Mesendoderm (in vitro differentiated cells): Measurements from ENCODE around the gene PCA3.

Experiments used
- DNase-seq: peaks from one replicate; pipeline ENCODE4 v3.0.0; 2013
- H2AK5ac ChIP-seq: 2 replicates; pipeline ENCODE4 v1.6.1; 2013; ENCODE audit warnings: low read length, inconsistent platforms
- H2BK120ac ChIP-seq: 2 replicates; pipeline ENCODE4 v1.6.1; 2013; ENCODE audit warnings: low read depth, mild to moderate bottlenecking, low read length, moderate library complexity, mixed read lengths
- H2BK15ac ChIP-seq: replicated peaks from 2 replicates; pipeline ENCODE4 v1.6.1; 2013; ENCODE audit warnings: low read depth, mild to moderate bottlenecking, moderate library complexity
- H2BK5ac ChIP-seq: 2 replicates; pipeline ENCODE4 v1.6.1; 2013; ENCODE audit warnings: low read length, inconsistent platforms
- H3K18ac ChIP-seq: 2 replicates; pipeline ENCODE4 v1.6.1; 2013; ENCODE audit warnings: mild to moderate bottlenecking, low read length, mixed read lengths
- H3K23ac ChIP-seq: one replicate; pipeline ENCODE4 v1.6.1; 2013; ENCODE audit warnings: low read length
- H3K27ac ChIP-seq: 2 replicates; pipeline ENCODE4 v1.5.1; 2013; ENCODE audit warnings: low read depth, mild to moderate bottlenecking, inconsistent platforms, low read length, moderate library complexity
- H3K27me3 ChIP-seq: 2 replicates; pipeline ENCODE4 v1.6.1; 2013; ENCODE audit warnings: low read length, control low read depth, mild to moderate bottlenecking, inconsistent platforms; ENCODE audit not compliant: insufficient read depth, poor library complexity
- H3K36me3 ChIP-seq: 2 replicates; pipeline ENCODE4 v1.6.1; 2013; ENCODE audit warnings: low read length, inconsistent platforms; ENCODE audit not compliant: control insufficient read depth, insufficient read depth
- H3K4ac ChIP-seq: one replicate; pipeline ENCODE4 v1.6.1; 2013; ENCODE audit warnings: low read depth, mild to moderate bottlenecking, low read length, moderate library complexity
- H3K4me1 ChIP-seq: 2 replicates; pipeline ENCODE4 v1.6.1; 2013; ENCODE audit warnings: low read depth, low read length, inconsistent platforms; ENCODE audit not compliant: control insufficient read depth
- H3K4me2 ChIP-seq: 2 replicates; pipeline ENCODE4 v1.6.1; 2013; ENCODE audit warnings: low read length
- H3K4me3 ChIP-seq: 2 replicates; pipeline ENCODE4 v1.5.1; 2013; ENCODE audit warnings: mild to moderate bottlenecking, low read length
- H3K56ac ChIP-seq: one replicate; pipeline ENCODE4 v1.6.1; 2013; ENCODE audit warnings: low read length
- H3K79me1 ChIP-seq: 2 replicates; pipeline ENCODE4 v1.6.1; 2013; ENCODE audit warnings: low read length, inconsistent platforms
- H3K79me2 ChIP-seq: 2 replicates; pipeline ENCODE4 v1.6.1; 2013; ENCODE audit warnings: mild to moderate bottlenecking, low read length; ENCODE audit not compliant: control insufficient read depth, insufficient read depth
- H3K9ac ChIP-seq: 2 replicates; pipeline ENCODE4 v1.6.1; 2013; ENCODE audit warnings: low read length, inconsistent platforms
- H4K5ac ChIP-seq: one replicate; pipeline ENCODE4 v1.6.1; 2013; ENCODE audit warnings: low read length
- H4K8ac ChIP-seq: one replicate; pipeline ENCODE4 v1.6.1; 2013; ENCODE audit warnings: low read depth, mild to moderate bottlenecking, control low read depth, low read length, moderate library complexity
- WGBS: extraction: QIAGEN DNeasy Blood & Tissue Kit; methylation state at CpG from one replicate; pipeline ENCODE4 v1.1.7; 2013; ENCODE audit warnings: low lambda C conversion rate, missing lambda C conversion rate; ENCODE audit not compliant: insufficient coverage; ENCODE audit errors: extremely low coverage; 5-methylcytosine and 5-hydroxymethylcytosine counted together

Gene PCA3

DNA sequence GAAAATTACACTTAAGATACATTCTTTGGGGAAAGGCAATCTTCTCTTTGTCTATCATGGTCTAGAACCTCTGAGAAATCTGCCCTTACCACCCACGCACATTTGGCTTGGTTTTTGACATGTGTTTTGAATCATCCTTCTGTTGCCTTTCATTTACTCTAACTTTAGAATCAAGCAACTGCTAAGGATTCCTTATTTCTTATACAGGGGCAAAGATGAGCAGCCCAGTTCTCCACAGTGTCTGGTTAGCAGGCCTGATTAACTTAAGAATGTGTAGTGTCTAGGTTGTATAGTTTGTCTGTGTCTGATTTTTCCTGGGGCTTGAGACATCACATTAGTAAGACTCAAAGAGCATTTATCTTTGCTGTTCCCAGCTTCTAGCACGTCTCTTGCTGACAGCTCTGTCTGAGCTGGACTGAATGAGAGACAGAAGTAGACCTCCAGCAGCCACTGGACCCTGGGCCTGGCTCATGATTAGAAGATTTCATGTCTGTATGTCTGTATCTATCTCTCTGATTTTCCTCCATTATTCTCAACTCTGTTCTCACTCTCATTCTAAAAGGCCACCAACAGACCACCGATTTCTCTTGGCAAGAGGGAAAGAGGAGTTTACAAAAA lies 31.8 kb upstream of the PCA3 start:
- Histone ChIP-seq H3K27me3 (no peaks in the 10 kb centered on the region), H3K36me3 (no peaks in the 10 kb centered on the region), H2BK5ac (no peak overlapping the region), H2BK15ac (no peak overlapping the region), H4K5ac (no peak overlapping the region), H4K8ac (no peak overlapping the region), H3K9ac (no peak overlapping the region), H3K27ac (no peak overlapping the region), H3K56ac (no peak overlapping the region), H3K79me1 (no peaks in the 10 kb centered on the region), H3K4ac (no peak overlapping the region), H3K4me3 (no peak overlapping the region), H3K79me2 (no peaks in the 10 kb centered on the region), H3K4me1 (no peaks in the 10 kb centered on the region), H3K23ac (no peak overlapping the region), H2AK5ac (no peak overlapping the region), H3K4me2 (no peak overlapping the region), H3K18ac (no peak overlapping the region), H2BK120ac (no peak overlapping the region)
- no peak for DNase-seq
- WGBS: no CpG with 5 or more reads among the region's 3 CpGs

DNA sequence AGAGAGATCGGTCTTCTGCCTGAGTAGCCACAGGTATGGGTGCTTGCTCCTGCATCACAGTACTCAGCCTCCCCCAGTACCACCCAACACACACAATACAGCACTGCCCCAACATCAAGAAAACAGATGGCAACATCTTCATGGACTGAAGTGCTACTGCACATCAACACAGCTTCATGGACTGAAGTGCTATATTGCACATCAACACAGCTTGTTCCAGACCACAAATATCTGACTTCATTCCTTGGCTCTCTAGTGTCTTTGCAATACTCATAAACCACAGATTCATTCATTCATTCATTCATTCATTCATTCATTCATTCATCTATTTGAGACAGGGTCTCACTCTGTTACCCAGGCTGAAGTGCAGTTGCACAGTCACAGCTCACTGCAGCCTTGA lies 31.1 kb upstream of the PCA3 start:
- H3K23ac ChIP-seq: no peak overlapping the region
- no peaks in the 10 kb centered on the region for H3K79me2 ChIP-seq
- WGBS: no CpG with 5 or more reads among the region's 1 CpG

DNA sequence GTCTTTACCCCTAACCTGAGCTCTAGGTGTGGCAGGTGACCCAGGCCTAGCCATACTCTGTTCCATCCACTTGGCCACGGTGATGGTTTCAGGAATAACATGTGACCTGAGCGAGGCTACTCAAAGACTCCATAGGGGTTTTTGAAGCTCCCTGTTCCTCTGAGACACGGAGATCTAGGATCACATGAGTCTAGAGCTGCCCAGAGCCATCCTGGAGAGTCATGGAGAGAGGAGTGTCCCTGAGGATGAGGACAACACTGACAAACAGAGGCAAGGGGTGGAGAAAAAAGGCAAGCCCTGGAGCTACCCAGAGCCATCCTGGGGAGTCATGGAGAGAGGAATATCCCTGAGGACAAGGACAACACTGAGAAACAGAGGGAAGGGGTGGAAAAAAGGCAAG lies 29.5 kb upstream of the PCA3 start:
- no peaks in the 10 kb centered on the region for H3K4me1 ChIP-seq
- no peaks in the 10 kb centered on the region for H3K79me1 ChIP-seq
- no peak overlapping the region for H2BK120ac ChIP-seq
- no peak overlapping the region for H4K8ac ChIP-seq
- no peaks in the 10 kb centered on the region for H3K27me3 ChIP-seq
- no peak overlapping the region for H3K4ac ChIP-seq
- no peak overlapping the region for H3K18ac ChIP-seq
- H3K4me2 ChIP-seq: no peak overlapping the region
- no CpG with 5 or more reads among the region's 3 CpGs for WGBS
- H3K23ac ChIP-seq: no peak overlapping the region
- no peak overlapping the region for H4K5ac ChIP-seq
- no peak for DNase-seq
- H3K79me2 ChIP-seq: no peaks in the 10 kb centered on the region
- H3K27ac ChIP-seq: no peak overlapping the region
- no peak overlapping the region for H2BK15ac ChIP-seq
- H3K4me3 ChIP-seq: no peak overlapping the region
- H3K36me3 ChIP-seq: no peaks in the 10 kb centered on the region
- no peak overlapping the region for H3K9ac ChIP-seq
- no peak overlapping the region for H2AK5ac ChIP-seq
- no peak overlapping the region for H3K56ac ChIP-seq
- H2BK5ac ChIP-seq: no peak overlapping the region

More for the DNA sequence above, 31.1 kb upstream of the PCA3 start:
- no peak overlapping the region for H3K4ac ChIP-seq
- H3K79me1 ChIP-seq: no peaks in the 10 kb centered on the region
- no peaks in the 10 kb centered on the region for H3K36me3 ChIP-seq
- no peak overlapping the region for H3K9ac ChIP-seq
- H2AK5ac ChIP-seq: no peak overlapping the region
- H2BK120ac ChIP-seq: no peak overlapping the region
- H4K8ac ChIP-seq: no peak overlapping the region
- no peak overlapping the region for H3K4me3 ChIP-seq
- H3K4me1 ChIP-seq: no peaks in the 10 kb centered on the region
- no peaks in the 10 kb centered on the region for H3K27me3 ChIP-seq
- no peak overlapping the region for H3K27ac ChIP-seq
- no peak overlapping the region for H2BK15ac ChIP-seq
- no peak overlapping the region for H4K5ac ChIP-seq
- H3K18ac ChIP-seq: no peak overlapping the region
- no peak overlapping the region for H3K56ac ChIP-seq
- no peak overlapping the region for H2BK5ac ChIP-seq
- no peak for DNase-seq
- no peak overlapping the region for H3K4me2 ChIP-seq

DNA sequence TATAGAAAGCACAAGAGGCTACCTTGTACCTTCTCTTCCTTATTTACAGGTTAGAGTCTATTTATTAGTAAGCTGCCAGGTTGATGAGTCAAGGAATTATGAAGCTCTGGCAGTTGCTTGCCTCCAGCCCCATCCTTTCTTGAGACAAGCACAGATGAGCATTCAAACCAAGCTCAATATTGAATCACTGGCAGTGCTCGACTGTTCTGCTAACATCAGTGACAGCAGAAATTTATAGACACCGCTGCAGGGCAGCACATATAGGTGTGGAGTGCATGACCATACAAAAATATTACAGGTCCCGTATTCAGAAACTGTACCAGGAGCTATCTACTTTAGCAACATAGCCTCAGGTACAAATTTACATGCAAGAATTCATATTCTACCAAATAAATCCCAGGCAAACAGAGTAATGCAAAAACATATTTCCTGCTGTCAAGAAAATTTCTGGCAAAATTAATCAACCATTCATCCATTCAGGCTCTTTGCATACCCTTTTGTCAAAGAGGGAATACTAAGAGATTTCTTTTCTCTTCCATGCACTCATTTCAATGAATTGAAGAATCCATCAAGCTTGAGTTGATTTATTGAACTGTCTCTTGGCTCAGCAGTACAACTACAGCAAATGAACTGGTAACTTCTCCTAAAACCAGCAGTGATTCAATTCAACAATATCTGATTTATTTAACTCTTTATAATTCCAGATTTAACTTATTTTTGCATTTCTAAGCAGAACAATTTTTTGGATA lies 26.9 kb upstream of the PCA3 start:
- Histone ChIP-seq H3K23ac (no peak overlapping the region), H3K79me1 (no peaks in the 10 kb centered on the region), H2BK5ac (no peak overlapping the region), H3K4ac (no peak overlapping the region), H2BK120ac (no peak overlapping the region), H2BK15ac (no peak overlapping the region), H3K56ac (no peak overlapping the region), H2AK5ac (no peak overlapping the region), H3K4me3 (no peak overlapping the region), H3K9ac (no peak overlapping the region), H3K36me3 (no peaks in the 10 kb centered on the region), H3K27ac (no peak overlapping the region), H3K79me2 (no peaks in the 10 kb centered on the region), H3K4me1 (no peaks in the 10 kb centered on the region), H4K5ac (no peak overlapping the region), H3K18ac (no peak overlapping the region), H4K8ac (no peak overlapping the region), H3K4me2 (no peak overlapping the region), H3K27me3 (no peaks in the 10 kb centered on the region)
- WGBS: no CpG with 5 or more reads among the region's 3 CpGs
- no peak for DNase-seq

DNA sequence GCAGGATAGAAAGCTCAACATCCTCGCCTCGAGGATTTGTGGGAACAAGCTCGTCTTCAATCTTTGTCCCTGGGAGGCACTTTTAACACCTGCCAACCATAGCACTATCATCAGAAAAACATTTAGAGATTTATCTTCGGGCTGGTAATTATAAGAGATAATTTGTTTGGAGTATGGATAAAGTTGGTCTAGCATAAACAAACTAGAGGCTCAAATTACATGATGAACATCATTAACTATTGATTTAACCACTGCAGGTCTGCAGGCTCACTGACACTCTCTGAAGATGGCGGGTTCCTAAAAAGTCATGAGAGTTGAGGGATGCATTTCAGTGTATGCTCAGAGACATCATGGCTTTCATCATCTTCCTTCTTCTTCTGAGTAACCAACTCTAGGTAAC lies 25.8 kb upstream of the PCA3 start:
- Histone ChIP-seq H3K4me3 (no peak overlapping the region), H3K4me2 (no peak overlapping the region), H3K4me1 (no peaks in the 10 kb centered on the region), H3K79me1 (no peaks in the 10 kb centered on the region), H3K23ac (no peak overlapping the region), H2AK5ac (no peak overlapping the region), H3K18ac (no peak overlapping the region), H3K36me3 (no peaks in the 10 kb centered on the region), H3K9ac (no peak overlapping the region), H3K56ac (no peak overlapping the region), H2BK15ac (no peak overlapping the region), H2BK5ac (no peak overlapping the region), H3K79me2 (no peaks in the 10 kb centered on the region), H4K8ac (no peak overlapping the region), H2BK120ac (no peak overlapping the region), H4K5ac (no peak overlapping the region), H3K27me3 (no peaks in the 10 kb centered on the region), H3K4ac (no peak overlapping the region), H3K27ac (no peak overlapping the region)
- DNase-seq: no peak
- no CpG with 5 or more reads among the region's 5 CpGs for WGBS

DNA sequence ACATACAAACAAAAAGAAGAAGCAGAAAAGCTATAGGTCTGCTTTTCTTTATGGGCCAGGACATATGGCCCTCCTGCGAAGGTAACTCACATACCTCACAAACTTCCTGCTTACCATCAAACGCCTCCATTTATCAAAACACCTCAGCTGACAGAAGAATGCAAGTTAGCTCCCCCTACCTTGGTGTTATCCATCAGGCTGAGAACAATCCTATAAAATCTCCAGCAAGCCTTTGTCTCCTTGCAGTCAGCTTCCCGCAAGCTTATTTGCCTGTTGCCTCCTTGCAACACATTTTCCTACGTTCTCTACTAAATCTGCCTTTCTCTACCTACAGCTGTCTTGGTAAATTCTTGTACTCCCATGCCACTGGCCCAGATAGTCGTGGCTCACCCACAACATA lies 22.7 kb upstream of the PCA3 start:
- H2BK120ac ChIP-seq: no peak overlapping the region
- H3K4me3 ChIP-seq: no peak overlapping the region
- H2BK15ac ChIP-seq: no peak overlapping the region
- peak overlapping the region; percentile 22 for H3K56ac ChIP-seq
- no peaks in the 10 kb centered on the region for H3K79me1 ChIP-seq
- H3K4me1 ChIP-seq: no peaks in the 10 kb centered on the region
- H3K79me2 ChIP-seq: no peaks in the 10 kb centered on the region
- H3K4me2 ChIP-seq: no peak overlapping the region
- H3K9ac ChIP-seq: no peak overlapping the region
- H3K4ac ChIP-seq: no peak overlapping the region
- H3K27ac ChIP-seq: no peak overlapping the region
- H4K5ac ChIP-seq: no peak overlapping the region
- no peak overlapping the region for H2AK5ac ChIP-seq
- H3K23ac ChIP-seq: no peak overlapping the region
- no CpG with 5 or more reads among the region's 5 CpGs for WGBS
- no peak overlapping the region for H4K8ac ChIP-seq
- no peak overlapping the region for H3K18ac ChIP-seq
- H3K27me3 ChIP-seq: no peaks in the 10 kb centered on the region
- no peaks in the 10 kb centered on the region for H3K36me3 ChIP-seq
- DNase-seq: peak; percentile 70
- H2BK5ac ChIP-seq: no peak overlapping the region
